Measurements from ENCODE around the gene ADAMTS8.

GRCh38 chr11:130394615-130395014, 33.8 kb downstream of the ADAMTS8 start:
- TF ChIP-seq YY1 (IDR thresholded peaks at IDR 0.05; ENCODE audit: low read depth) = no peak
- no peak for TF ChIP-seq EP300 (IDR thresholded peaks at IDR 0.05; ENCODE audit: borderline replicate concordance in 1 of 2, low read depth in 1 of 2, low read length in 1 of 2)
- TF ChIP-seq, protein P1, sequence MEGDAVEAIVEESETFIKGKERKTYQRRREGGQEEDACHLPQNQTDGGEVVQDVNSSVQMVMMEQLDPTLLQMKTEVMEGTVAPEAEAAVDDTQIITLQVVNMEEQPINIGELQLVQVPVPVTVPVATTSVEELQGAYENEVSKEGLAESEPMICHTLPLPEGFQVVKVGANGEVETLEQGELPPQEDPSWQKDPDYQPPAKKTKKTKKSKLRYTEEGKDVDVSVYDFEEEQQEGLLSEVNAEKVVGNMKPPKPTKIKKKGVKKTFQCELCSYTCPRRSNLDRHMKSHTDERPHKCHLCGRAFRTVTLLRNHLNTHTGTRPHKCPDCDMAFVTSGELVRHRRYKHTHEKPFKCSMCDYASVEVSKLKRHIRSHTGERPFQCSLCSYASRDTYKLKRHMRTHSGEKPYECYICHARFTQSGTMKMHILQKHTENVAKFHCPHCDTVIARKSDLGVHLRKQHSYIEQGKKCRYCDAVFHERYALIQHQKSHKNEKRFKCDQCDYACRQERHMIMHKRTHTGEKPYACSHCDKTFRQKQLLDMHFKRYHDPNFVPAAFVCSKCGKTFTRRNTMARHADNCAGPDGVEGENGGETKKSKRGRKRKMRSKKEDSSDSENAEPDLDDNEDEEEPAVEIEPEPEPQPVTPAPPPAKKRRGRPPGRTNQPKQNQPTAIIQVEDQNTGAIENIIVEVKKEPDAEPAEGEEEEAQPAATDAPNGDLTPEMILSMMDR (IDR thresholded peaks at IDR 0.05) = no peak
- no peak for TF ChIP-seq REST (IDR thresholded peaks at IDR 0.05; ENCODE audit: low read depth, low read length)
- TF ChIP-seq NRF1 (IDR thresholded peaks at IDR 0.05; ENCODE audit: low read depth, low read length) = no peak
- no peak for TF ChIP-seq RFX5 (IDR thresholded peaks at IDR 0.05; ENCODE audit: low read length)
- no peak for TF ChIP-seq POLR2AphosphoS5 (IDR thresholded peaks at IDR 0.05; ENCODE audit: low read depth, low read length)
- no peak for TF ChIP-seq MXI1 (IDR thresholded peaks at IDR 0.05; ENCODE audit: low read depth, low read length)
- TF ChIP-seq RCOR1 (IDR thresholded peaks at IDR 0.05; ENCODE audit: low read length) = no peak
- no peak for TF ChIP-seq EZH2phosphoT487 (IDR thresholded peaks at IDR 0.05; ENCODE audit: borderline replicate concordance, low read depth)
- TF ChIP-seq GABPA (IDR thresholded peaks at IDR 0.05; ENCODE audit: low read depth) = no peak
- TF ChIP-seq FOXM1 (IDR thresholded peaks at IDR 0.05; ENCODE audit: low read depth) = no peak
